Daoy (cell line): ENCODE measurements around the gene LRRC3C. TPM values are rescaled to one million over a fixed set of nuclear protein-coding genes. Genes with fewer than 3 reads are reported as not detected.
A peak's percentile ranks its signal among the peaks of the same experiment; 100 is the strongest.
"Not testable (repeated sequence)": the region's sequence is repeated elsewhere in the genome, so short reads cannot be mapped to it uniquely, and the experiment has no call there.

ENCODE experiments used
- DNase-seq: peaks from one replicate; pipeline ENCODE4 v3.0.0-alpha.2; 2015; ENCODE audit warnings: low read depth
- total RNA-seq: library from RNA; depleted of rRNA; stranded (reverse); fragments of >200 nt; shearing (Covaris generic); gene quantifications from 2 replicates; pipeline ENCODE4 v1.2.3, GENCODE V29; 2014; rRNA removed

Gene LRRC3C, protein sequence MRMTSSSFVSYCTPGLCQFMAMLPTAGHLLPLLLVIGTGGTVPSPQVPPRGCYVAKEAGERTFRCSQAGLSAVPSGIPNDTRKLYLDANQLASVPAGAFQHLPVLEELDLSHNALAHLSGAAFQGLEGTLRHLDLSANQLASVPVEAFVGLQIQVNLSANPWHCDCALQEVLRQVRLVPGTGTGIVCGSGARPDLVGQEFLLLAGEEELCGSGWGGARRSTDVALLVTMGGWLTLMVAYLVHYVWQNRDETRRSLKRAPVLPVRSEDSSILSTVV
- total RNA-seq, result not detected in 2 replicates

DNA sequence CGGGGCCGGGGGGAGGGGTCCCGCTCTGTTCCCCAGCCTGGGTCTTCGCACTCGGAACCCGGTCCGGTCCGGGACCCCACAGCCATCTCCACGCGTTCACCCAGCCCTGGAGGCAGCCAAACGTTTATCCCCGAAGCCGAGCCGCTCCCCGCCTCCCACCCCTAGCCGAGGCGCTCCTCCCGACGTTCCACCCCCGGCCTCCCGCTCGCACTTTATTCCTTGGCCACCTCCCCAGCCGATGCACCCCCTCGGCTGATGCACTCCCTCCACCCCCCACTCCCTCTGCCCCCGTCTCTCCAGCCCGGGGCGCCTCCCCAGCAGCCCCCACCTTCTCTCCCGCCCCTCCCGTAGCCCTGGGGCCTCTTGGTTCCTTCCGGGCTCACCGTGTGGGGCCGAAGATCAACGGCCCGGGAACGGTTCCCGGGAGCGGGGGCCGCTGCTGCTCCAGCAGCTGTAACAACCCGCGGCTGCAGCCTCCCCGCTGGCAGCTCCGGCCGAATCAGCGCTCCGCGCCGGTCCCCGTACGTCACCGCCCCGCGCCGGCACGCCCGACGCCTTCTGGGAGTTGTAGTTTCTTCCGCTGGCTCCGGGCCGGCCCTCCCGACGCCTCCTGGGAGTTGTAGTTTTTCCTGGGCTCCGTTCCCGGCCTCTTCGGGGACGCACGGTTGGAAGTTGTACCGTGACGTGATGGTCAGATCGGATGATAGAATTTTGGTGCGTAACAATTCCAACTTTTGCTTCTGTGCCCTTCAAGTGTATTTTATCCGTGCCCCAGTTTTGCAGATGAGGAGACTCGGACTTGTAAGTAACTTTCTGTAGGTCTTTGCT lies at the start of gene LRRC3C, which contains the start of gene ORMDL3:
Gene LRRC3C (plus strand): TSS at position 632 of the 828 bp plus-strand sequence. CDS start 13,792 bp downstream, outside the sequence.
Gene ORMDL3 (minus strand): TSS at position 501 of the 828 bp plus-strand sequence. CDS start 3,398 bp downstream, outside the sequence.
- DNase-seq, result peak; percentile 91

DNA sequence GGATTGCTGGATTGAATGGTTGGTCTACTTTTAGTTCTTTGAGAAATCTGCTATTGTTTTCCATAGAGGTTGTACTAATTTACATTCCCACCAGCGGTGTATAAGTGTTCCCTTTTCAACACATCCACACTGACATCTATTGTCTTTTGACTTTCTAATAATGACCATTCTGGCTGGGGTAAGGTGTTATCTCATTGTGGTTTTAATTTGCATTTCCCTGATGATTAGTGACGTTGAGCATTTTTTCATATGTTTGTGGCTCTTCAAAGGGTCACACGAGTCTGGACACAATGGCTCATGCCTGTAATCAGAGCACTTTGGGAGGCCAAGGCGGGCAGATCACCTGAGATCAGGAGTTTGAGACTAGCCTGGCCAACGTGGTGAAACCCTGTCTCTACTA lies 41.4 kb upstream of the LRRC3C start:
- not testable (repeated sequence) for DNase-seq

DNA sequence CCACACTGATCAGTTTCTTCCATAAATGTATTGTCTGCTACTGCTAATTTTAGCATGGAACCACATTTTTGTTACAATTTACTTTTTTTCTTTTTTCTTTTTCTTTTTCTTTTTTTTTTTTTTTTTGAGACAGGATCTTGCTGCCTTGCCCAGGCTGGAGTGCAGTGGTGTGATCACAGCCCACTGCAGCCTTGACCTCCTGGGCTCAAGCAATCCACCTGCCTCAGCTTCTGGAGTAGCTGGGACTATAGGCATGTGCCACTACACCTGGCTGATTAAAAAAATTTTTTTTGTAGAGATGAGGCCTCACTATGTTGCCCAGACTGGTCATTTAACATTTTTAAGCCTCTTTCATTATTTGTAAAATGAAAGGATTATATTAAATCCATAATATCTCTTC lies 40.5 kb upstream of the LRRC3C start:
- DNase-seq, result no peak

DNA sequence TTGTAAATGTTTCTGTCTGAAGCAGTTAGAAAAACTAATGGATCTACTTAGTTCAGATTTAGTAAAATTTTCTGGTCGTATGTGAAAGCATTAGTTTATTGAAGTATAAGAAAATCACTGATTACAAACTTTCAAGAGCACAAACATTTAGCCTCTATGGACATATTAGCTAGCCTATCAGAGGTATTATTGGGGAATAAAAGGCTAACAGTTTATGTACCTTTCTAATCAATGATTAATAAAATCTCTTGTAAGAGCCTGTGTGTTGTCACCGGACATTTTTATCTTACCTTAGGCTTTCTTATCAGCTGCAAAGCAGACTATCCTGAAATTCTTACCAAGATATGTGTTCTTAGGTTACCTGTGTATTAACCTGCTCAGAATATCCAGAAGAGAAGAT lies 38.3 kb upstream of the LRRC3C start:
- DNase-seq, result no peak

DNA sequence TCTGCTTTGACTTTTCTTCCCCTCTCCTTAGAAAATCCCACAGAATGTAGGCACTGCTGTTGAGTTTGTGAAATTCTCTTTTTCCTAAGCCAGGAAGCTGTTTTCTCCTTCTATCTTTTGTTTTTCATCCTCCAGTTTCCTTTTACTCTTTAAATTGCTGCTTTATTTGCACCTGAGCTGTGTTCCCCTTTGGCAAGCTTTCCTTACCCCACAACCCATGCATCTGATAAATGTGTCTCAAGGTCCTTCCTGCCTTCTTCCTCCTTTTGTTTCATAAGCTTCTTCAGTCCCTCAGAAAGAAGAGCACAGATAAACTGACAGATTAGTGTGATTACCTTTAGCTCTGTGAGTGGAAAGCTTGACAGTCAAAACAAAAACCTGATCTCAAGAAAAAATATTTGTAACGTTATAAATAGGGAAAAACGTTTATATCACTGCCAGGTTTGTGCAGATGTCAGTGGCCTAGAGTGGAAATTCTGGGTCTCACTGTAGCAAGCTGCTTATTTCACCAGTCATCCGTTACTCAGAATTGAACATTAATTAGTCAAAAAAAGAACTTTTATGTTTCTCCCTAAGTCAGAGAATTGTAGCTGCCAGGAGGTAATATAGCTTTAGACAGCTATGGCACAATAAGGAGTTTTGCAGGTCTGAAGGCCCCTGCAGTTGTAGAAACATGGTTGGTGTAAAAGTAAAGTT lies 32.7 kb upstream of the LRRC3C start:
- no peak for DNase-seq

DNA sequence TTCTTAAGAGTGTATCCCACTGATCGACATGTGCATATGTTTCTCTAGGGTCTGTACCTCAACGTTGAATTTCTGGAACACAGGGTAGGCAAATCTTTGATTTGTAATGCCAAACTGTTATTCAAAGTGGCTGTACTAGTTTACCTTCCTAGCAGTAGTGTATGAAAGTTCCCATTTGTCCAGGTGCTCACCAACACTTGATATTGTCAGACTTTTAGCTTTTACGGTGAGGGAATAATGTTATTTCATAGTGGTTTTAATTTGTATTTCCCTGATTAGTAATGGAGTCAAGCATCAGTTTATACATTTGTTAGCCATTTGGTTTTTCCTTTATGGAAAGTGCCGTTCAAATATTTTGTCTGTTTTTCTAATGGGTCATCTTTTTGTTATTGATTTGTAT lies 29.4 kb upstream of the LRRC3C start:
- no peak for DNase-seq

DNA sequence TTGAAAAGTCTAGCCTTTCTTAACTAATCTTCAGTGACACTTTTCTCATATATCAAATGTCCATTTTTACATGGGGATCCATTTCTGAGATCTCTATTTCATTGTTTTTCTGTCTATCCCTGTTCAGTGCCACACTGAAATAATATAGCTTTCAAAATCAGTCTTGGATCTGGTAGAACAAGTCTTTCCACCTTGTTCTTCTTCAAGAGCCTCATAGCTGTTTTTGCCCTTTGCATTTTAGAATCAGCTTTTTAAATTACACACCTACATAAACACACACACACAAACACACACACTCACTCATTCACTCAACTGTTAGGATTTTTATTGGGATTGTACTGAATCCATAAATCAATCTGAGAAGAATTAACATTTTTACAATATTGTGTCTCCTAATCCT lies 28.3 kb upstream of the LRRC3C start:
- DNase-seq, result no peak

DNA sequence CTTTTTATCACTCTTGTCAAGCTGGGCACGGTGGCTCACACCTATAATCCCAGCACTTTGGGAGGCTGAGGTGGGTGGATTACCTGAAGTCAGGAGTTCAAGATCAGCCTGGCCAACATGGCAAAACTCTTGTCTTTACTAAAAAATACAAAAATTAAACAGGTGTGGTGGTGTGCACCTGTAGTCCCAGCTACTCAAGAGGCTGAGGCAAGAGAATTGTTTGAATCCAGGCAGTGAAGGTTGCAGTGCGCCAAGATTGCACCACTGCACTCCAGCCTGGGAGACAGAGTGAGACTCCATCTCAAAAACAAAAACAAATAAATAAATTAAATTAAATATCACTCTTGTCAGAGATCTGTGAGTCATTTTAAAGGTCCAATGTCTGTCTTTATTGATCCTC lies 25.5 kb upstream of the LRRC3C start:
- DNase-seq, result not testable (repeated sequence)

DNA sequence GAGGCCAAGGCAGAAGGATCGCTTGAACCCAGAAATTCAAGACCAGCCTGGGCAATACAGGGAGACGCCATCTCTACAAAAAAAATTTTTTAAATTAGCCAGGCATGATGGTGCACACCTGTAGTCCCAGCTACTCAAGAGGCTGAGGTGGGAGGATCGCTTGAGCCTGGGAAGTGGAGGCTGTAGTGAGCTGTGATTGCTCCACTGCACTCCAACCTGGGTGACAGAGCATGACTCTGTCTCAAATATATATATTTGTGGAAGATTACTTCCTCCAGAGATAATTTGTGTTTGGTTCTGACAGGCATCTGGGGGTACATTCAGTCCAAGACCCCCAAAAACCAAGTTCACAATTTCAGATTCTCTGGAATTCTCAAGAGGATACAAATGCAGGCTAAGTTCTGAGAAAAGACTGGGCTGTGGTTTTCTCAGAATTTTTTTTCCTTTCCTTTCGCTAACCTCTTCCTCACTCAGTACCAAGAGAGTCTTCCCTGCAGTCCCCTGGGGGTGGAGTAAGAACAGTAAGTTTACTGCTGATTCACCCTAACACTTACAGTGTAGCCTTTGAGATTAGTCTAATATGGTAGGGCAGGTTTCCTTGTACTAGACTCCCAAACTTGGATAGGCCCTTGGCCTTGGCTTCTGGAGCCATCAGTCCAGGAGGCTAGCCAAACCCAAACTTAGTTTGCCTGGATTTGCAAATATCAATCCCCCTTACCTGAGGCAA lies 24.2 kb upstream of the LRRC3C start:
- no peak for DNase-seq

DNA sequence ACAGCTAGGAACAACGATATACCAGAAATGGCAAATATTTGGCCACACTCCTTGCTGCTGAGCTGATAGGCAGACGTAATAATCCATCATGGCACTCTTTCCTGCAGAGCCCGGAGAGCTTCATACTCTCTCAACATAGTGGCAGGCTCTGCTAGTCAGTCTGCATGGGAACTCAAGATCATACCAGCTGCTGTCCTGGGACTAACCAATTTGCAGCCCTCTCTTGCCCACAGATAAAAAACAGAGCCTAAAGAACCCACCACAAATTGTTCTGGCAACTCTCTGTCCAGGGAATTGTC lies 22.6 kb upstream of the LRRC3C start:
- DNase-seq, result no peak

DNA sequence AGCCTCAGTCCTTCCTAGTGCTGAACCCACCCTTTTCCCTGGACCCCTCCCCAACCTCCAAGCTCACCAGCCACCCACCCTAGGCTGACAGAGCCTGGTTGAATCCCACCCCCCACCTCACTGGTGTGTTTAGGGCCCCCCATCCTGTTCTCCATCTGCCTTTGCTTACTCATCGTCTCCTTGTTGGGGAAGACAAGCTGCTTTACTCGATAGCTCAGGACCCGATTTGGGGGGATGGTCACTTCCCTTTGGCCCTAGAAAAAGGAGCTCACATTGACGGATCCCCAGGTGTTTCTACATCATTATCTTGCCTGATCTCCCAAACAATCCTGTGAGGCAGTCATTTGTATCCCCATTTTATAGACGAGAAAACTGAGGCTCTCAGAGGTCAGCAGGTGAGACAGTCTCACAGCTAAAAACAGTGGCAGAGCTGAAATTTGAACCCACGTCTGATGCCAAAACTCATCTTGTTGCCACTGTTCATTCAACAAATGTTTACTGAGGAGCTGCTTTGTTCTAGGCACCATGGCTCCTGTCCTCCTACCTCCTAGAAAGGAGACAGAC lies 18.7 kb upstream of the LRRC3C start:
- DNase-seq, result no peak

DNA sequence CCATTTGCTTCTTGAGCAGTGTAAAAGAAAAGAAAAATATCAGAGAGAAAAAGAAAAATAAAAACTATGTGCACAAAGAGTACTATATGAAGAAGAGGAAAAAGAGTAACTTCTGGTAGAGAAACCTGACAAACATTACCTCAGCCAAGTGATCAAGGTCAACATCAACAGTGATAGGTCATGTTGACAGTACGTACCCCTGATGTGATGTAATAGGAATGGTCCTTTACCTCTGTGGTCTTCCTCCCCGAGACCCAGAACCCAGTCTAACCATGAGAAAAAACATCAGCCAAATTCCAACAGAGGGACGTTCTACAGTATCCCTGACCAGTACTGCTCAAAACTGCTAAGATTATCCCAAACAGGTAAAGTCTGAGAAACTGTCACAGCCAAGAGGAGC lies 13.5 kb upstream of the LRRC3C start:
- no peak for DNase-seq

DNA sequence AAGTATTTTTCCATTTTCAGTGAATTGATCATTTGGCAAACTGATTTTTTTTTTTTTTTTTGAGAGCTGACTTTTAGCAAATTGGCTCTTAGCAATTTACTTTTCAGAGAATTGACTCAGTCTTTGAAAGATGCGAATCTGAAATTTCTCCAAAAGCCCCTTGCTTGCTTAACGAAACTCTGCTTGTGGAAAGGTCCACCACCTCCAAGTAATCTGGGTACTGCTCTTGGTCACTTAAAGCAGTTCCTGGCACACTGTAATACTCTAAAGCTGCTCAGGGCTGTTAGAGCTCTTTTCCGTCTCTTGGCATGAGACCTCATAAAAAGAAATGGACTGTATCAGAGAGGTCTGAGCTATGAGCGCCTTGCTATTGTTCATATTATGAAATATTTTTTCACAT lies 12.0 kb upstream of the LRRC3C start:
- DNase-seq, result no peak

DNA sequence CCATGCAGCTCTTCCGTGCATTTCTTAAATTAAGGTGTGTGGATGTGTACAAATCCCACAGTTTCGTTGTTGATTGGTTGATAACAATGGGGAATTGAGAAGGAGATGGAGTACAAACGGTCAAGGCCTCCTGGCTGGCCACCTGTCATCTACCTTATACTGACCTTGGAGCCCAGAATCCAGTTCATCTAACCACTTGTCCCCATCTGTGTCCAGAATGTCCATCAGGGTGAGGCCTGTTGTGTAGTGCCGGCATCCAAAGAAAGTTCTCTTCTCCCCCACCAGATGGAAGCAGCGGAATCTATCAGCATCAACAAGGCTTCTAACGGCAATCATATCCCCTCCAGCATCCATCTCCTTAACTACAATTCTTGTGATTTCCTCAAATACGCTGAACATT lies 10.6 kb upstream of the LRRC3C start:
- DNase-seq, result no peak

DNA sequence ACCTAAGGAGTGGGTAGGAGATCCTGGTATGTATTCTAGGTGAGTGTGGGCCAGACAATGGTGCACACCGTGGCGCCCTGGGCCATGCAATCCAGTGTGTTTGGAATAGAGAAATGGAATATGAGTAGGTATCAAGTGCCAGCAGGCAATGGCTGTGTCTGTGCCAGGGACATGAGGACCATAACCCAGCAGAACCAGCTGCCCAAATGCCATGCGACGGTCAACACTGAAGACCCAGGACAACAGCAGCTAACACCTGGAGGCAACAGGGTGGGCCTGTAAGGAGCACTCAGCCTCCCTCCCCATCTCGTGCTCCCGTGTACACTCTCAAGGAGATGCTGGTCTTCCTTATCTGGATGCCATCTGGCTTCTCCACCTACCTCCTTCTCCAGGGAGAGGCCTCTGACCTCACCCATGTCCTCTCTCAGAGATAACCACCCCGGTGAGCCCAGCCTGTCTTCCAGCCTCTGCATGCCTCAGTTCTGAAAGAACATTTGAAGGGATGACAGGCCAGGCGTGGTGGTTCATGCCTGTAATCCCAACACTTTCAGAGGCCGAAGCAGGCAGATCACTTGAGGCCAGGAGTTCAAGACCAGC lies 8.3 kb upstream of the LRRC3C start:
- DNase-seq, result no peak

DNA sequence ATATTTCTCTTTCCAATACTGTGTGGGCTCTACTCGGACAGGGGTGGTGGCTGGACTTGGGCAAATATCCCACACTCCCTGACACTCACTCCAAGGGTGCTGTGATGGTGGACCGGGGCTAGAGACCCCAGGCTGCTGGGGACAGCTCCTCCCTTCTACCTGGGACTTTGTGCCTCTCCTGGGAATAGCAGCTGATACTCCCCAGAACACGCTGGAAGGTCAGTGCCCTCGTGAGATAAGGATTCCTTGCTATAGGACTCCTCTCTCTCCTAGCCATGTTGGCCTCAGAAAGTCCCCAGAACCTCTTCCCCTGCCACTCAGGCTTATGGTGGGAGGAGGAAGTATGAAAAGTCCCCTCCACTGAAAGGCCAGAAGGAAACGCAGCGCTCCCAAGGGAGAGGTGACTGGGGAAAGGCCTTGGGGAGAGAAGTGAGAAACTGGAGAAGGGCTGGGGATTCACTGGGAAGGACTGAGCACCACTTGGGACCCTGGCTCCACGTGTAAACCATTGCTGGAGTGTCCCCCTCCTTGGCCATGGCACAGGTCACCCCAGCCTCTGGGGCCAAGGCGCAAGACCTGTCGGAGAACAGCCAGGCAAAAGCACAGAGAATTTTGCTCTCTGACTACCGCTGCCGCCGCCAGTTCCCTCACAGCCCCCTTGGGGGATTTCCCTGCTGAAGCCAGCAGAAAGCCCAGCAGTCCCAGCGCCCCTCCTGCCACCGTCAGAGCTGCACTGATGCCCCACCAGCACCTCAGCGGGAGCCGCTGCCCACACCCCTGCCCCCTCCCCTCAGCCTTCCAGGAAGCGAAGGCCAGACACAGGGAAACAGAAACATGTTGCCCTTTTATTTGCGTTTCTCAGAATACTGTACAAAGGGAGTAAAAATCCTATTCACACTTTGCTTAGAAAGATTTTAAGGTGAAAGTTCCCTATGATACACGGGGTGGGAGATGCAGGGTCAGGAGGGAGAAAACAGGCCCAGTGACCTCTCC lies 7.0 kb upstream of the LRRC3C start:
- DNase-seq, result no peak

DNA sequence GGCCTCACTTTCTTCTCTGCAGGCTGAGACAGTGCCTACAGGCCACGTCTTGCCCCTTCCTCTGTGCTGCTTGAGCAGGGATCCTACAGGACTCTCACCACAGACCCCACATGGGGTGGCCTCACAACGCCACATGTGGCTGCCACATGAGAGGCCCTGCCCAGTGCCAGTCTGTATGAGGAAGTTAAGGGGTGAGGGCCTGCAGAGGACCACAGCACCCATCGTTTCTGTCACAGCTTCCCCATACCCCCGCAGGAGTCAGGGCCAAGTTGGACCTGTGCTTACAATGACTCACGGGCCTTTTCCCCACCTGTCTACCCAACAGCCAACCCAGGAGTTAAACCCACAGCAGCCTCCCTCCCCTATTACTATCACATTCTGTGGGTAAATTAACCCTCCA lies 6.2 kb upstream of the LRRC3C start:
- DNase-seq, result no peak

DNA sequence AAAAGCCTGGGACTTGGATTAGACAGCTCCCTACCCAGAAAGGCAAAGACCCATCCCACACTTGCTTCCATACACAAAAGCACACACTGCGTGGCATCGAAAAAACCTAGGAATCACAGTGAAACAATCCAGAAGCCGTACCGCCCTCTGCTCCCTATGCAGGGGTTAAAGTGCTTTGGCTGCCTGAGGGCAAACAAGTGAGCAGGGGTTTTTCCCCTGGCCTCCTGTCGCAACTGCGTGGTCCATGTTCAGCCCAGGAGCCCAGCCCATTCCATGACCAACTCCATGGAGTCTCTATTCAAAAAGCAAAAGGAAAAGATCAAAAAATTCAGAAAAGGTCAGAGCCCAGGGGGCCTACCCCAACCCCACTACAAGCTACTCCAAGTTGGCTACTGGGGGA lies 5.5 kb upstream of the LRRC3C start:
- no peak for DNase-seq

DNA sequence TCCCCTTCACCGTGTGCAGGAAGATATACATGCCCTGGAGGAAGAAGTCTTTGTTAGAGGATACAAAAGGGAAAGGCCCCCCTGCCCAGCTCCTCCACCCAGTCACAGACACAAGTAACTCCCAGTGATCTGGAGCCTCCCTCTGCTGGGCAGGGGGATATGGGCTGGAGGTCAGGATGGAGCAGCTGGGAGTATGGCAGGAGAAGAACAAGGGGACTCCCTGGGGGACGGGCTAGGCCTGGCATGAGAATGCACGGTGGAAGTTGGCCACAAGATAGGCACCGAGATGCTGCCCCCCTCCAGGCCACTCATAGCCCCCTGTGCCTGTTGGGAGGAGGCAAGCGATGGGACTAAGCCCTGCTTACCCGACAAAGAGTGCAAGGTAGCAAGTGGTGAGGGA lies 4.3 kb upstream of the LRRC3C start:
- DNase-seq, result no peak
